Measurements from ENCODE around the gene TBC1D20. TPM values are rescaled to one million over a fixed set of nuclear protein-coding genes. Genes with fewer than 3 reads are reported as not detected.

Gene TBC1D20
- total RNA-seq, 6 donors from 2014 or later: 35.5 to 59.7 (median 37.5) TPM

- H3K27ac ChIP-seq: no peak overlapping the region
- H3K9me3 ChIP-seq: no peaks in the 10 kb centered on the region
- H3K4me1 ChIP-seq: no peaks in the 10 kb centered on the region
- 80% methylated on average over 5 of the region's 5 CpGs for WGBS, 2 donors
- no peak overlapping the region for H3K4me3 ChIP-seq
- TF ChIP-seq POLR2A (IDR thresholded peaks at IDR 0.05): no peak
- no peak for TF ChIP-seq EP300 (IDR thresholded peaks at IDR 0.05)
- TF ChIP-seq POLR2AphosphoS5 (IDR thresholded peaks at IDR 0.05): no peak
- TF ChIP-seq CTCF (IDR thresholded peaks at IDR 0.05): no peak
- H3K36me3 ChIP-seq: peaks cover 8 to 27% (median 18%) of the 10 kb centered on the region in 4 donors
- H3K27me3 ChIP-seq: no peaks in the 10 kb centered on the region
- no peak for ATAC-seq (ENCODE audit: low FRiP score in 2 of 2)
- DNase-seq: no peak
These were observed 61.7 kb downstream of the TBC1D20 start for GRCh38 chr20:400454-401275.

GRCh38 chr20:400128-400453 is 62.2 kb downstream of the TBC1D20 start:
- Histone ChIP-seq H3K4me3 (no peak overlapping the region), H3K27ac (no peak overlapping the region), H3K27me3 (no peaks in the 10 kb centered on the region), H3K36me3 (peaks cover 10 to 33% (median 22%) of the 10 kb centered on the region in 4 donors), H3K4me1 (no peaks in the 10 kb centered on the region), H3K9me3 (no peaks in the 10 kb centered on the region)
- no peak for TF ChIP-seq POLR2A (IDR thresholded peaks at IDR 0.05)
- TF ChIP-seq CTCF (IDR thresholded peaks at IDR 0.05): no peak
- TF ChIP-seq EP300 (IDR thresholded peaks at IDR 0.05): no peak
- no peak for TF ChIP-seq POLR2AphosphoS5 (IDR thresholded peaks at IDR 0.05)
- WGBS, 2 donors: 64 to 68% methylated on average over 2 of the region's 2 CpGs
- ATAC-seq (ENCODE audit: low FRiP score in 2 of 2) (no peak), DNase-seq (no peak)

- peak in 1 of 2 donors; percentile 73 for DNase-seq
These were observed 63.1 kb downstream of the TBC1D20 start for GRCh38 chr20:399182-399707.

GRCh38 chr20:397432-398237 is 64.7 kb downstream of the TBC1D20 start:
- Histone ChIP-seq H3K4me1 (no peaks in the 10 kb centered on the region), H3K4me3 (no peak overlapping the region), H3K27ac (no peak overlapping the region), H3K27me3 (no peaks in the 10 kb centered on the region), H3K36me3 (peaks cover 10 to 58% (median 41%) of the 10 kb centered on the region in 4 donors), H3K9me3 (no peaks in the 10 kb centered on the region)
- WGBS, 2 donors: 90 to 92% methylated on average over 5 to 6 of the region's 6 CpGs
- DNase-seq: no peak
- TF ChIP-seq POLR2A (IDR thresholded peaks at IDR 0.05) (no peak), POLR2AphosphoS5 (IDR thresholded peaks at IDR 0.05) (no peak), EP300 (IDR thresholded peaks at IDR 0.05) (no peak), CTCF (IDR thresholded peaks at IDR 0.05) (no peak)
- no peak for ATAC-seq (ENCODE audit: low FRiP score in 2 of 2)

More at GRCh38 chr20:399182-399707, 63.1 kb downstream of the TBC1D20 start:
- Histone ChIP-seq H3K4me1 (no peaks in the 10 kb centered on the region), H3K27me3 (no peaks in the 10 kb centered on the region), H3K9me3 (no peaks in the 10 kb centered on the region), H3K36me3 (peaks cover 10 to 42% (median 29%) of the 10 kb centered on the region in 4 donors), H3K27ac (no peak overlapping the region), H3K4me3 (no peak overlapping the region)
- TF ChIP-seq POLR2A (IDR thresholded peaks at IDR 0.05) (no peak), EP300 (IDR thresholded peaks at IDR 0.05) (no peak), CTCF (IDR thresholded peaks at IDR 0.05) (no peak), POLR2AphosphoS5 (IDR thresholded peaks at IDR 0.05) (no peak)
- no peak for ATAC-seq (ENCODE audit: low FRiP score in 2 of 2)
- 95 to 99% methylated on average over 9 of the region's 9 CpGs for WGBS, 2 donors
